Adrenal gland (tissue), 12 donors: ENCODE data around the gene XCR1. TPM values are rescaled to one million over a fixed set of nuclear protein-coding genes. Genes with fewer than 3 reads are reported as not detected.

Source experiments
- DNase-seq, 7 donors: peaks; one replicate each; pipeline ENCODE4 v3.0.0-alpha.2; 2019 to 2020
- H3K27ac ChIP-seq, 5 donors: fragments of 200-600 bp; sonication (generic) in 4 of 5; 1 replicate in 3 of 5; 2 replicates in 2 of 5; pipeline versions ENCODE4 v1.5.1 to v1.8.0; 2016 to 2020; ENCODE audit warnings: mild to moderate bottlenecking in 1 of 5
- H3K27me3 ChIP-seq: fragments of 200-600 bp; 2 replicates; pipeline ENCODE4 v1.8.0; 2021
- H3K36me3 ChIP-seq, 2 donors: fragments of 200-600 bp; replicated peaks in 1 of 2; 1 replicate in 1 of 2; 2 replicates in 1 of 2; pipeline versions ENCODE4 v1.5.1 to v1.8.0; 2018 to 2022
- H3K4me1 ChIP-seq, 2 donors: fragments of 200-600 bp; replicated peaks in 1 of 2; 1 replicate in 1 of 2; 2 replicates in 1 of 2; pipeline versions ENCODE4 v1.5.1 to v1.8.0; 2018 to 2021
- H3K4me3 ChIP-seq, 4 donors: fragments of 200-600 bp; sonication (generic) in 3 of 4; one replicate each; pipeline ENCODE4 v1.5.1; 2016 to 2018
- H3K9me3 ChIP-seq, 3 donors: fragments of 200-600 bp; sonication (generic) in 1 of 3; replicated peaks in 1 of 3; 1 replicate in 2 of 3; 2 replicates in 1 of 3; pipeline versions ENCODE4 v1.5.1 to v1.8.0; 2016 to 2021
- POLR2A ChIP-seq, 2 donors: fragments of 450-650 bp; IDR thresholded peaks; one replicate each; pipeline ENCODE4 v1.6.1; 2017; ENCODE audit warnings: antibody characterized with exemption in 2 of 2, mild to moderate bottlenecking in 2 of 2, moderate library complexity in 1 of 2
- WGBS, 4 donors: extraction: QIAGEN DNeasy Blood & Tissue Kit in 2 of 4; methylation state at CpG; one replicate each; pipeline versions ENCODE4 v1.1.5 to v1.1.7; 2013 to 2017; 5-methylcytosine and 5-hydroxymethylcytosine counted together
- intact Hi-C, 2 donors: fragments of 100-400 bp; cut with DNase I; formaldehyde crosslinking; loops; one replicate each; pipeline versions ENCODE4 v1.14.1 to v1.15.0; 2022 to 2023
- polyA plus RNA-seq, 3 donors: library from polyadenylated mRNA; stranded (reverse); fragments of 200-250 nt in 2 of 3; fragments of 350-450 nt in 1 of 3; fragmentation: Illumina TruSeq in 1 of 3; extraction: RNeasy Lipid Tissue Mini Kit (QIAGEN cat#74804) in 1 of 3; gene quantifications; one replicate each; pipeline ENCODE4 v1.2.3, GENCODE V29; 2013 to 2014
- total RNA-seq, 9 donors: library from RNA; depleted of rRNA in 4 of 9; stranded (reverse); fragments of >200 nt in 4 of 9; fragments of 120-200 nt in 1 of 9; fragmentation: NEBNext Ultra II Directional in 1 of 9; extraction: Animal tissue kit (Norgen Biotek cat#: 25700) in 1 of 9; gene quantifications; one replicate each; pipeline versions ENCODE4 v1.1.0 to v1.2.4, GENCODE V29; 2013 to 2023
- TF ChIP-seq, protein P1 (sequence below), 6 experiments: fragments of 450-650 bp in 4 of 6; fragments of 200-600 bp in 2 of 6; sonication (generic) in 1 of 6; IDR thresholded peaks; 1 replicate in 5 of 6; 2 replicates in 1 of 6; pipeline versions ENCODE4 v1.5.1 to v1.8.0; 2016 to 2021; ENCODE audit warnings: antibody characterized with exemption in 6 of 6, mild to moderate bottlenecking in 2 of 6, moderate library complexity in 1 of 6
- donor health status: healthy with polysubstance abuse.
- donor health status: Bipolar disorder and iron deficiency.
- donor health status: DM: yes; HTN: yes; CAD: no.
- donor health status: DM: no; HTN: no; CAD: no.
- donor health status: DM: no; HTN: no; CAD: no.
- donor health status: DM: yes; HTN: yes; CAD: no.

Gene XCR1
- total and polyA plus RNA-seq, 12 donors, result under 0.01 to 0.18 (median 0.13) TPM; not detected in 5

DNA sequence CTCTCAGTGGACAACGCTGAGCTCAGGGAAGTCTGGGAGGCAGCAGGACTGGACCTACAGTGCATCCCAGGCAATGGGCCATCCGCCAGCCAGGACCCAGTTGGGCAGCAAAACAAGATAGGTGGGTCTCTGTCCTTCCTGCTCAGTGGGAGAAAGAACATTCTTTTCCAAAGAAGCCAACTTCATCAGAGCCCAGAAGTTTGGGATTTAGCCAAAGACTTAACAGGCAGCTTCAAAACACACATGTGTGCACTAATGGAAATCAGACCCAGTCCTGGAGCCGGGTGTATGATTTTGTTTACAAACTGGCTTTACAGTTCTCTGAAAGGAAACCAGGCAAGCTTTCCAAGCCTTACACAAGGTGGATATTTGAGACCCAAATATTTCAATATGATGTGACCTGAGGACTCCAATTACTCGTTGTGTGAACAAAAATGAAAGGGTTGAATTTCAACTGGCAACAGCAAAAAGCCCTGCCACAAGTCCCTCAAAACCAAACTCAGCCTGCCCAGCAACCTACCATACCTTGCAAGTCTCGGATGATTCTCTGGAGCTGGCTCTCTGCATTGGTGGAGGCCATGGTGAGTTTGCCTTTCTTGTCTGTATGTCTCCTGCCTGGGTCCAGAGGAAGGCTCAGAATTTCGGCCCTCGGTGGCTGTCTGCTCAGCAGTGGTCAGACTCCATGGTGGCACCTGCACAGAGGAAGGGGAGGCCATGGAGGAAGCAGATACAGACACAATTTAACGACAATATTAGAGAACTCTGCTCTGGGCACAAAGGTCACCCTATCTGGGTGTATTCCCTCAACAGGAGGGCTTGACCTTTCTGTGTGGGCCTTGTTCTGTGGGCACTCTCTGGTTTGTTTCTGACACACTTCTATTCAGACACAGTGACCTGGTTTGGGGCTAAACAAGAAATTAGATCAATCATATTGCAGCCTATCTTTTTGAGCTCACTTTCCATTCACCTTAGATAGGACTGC is 42.7 kb downstream of the XCR1 start:
- DNase-seq, result no peak

DNA sequence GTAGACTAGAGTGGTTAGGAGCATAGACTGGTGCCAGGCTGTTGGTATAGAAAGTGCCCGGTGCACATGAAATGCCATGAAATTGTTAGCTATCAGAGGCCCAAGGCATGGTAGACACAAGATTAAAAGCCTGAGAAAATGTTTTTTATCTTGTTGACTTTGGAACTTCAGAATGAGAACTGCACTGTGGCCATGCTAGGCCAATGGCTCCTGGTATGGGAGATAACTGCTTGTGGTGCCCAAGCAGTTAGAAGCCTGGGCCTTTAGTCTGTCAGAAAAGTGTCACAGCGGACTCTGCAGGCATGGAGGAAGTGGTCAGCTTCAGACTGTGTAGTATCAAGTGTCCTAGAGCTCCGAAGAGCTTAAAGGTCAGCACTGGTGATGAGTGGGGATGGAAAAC is 43.5 kb downstream of the XCR1 start:
- 91 to 92% (median 92%) methylated on average over 3 of the region's 3 CpGs for WGBS, 4 donors
- Histone ChIP-seq H3K9me3 (no peaks in the 10 kb centered on the region), H3K27me3 (no peaks in the 10 kb centered on the region), H3K4me3 (no peak overlapping the region), H3K4me1 (peaks cover 20 to 45% of the 10 kb centered on the region in 2 donors), H3K36me3 (peaks cover 0 to 51% of the 10 kb centered on the region in 2 donors), H3K27ac (no peak overlapping the region)
- no peak for DNase-seq
- TF ChIP-seq, protein P1, sequence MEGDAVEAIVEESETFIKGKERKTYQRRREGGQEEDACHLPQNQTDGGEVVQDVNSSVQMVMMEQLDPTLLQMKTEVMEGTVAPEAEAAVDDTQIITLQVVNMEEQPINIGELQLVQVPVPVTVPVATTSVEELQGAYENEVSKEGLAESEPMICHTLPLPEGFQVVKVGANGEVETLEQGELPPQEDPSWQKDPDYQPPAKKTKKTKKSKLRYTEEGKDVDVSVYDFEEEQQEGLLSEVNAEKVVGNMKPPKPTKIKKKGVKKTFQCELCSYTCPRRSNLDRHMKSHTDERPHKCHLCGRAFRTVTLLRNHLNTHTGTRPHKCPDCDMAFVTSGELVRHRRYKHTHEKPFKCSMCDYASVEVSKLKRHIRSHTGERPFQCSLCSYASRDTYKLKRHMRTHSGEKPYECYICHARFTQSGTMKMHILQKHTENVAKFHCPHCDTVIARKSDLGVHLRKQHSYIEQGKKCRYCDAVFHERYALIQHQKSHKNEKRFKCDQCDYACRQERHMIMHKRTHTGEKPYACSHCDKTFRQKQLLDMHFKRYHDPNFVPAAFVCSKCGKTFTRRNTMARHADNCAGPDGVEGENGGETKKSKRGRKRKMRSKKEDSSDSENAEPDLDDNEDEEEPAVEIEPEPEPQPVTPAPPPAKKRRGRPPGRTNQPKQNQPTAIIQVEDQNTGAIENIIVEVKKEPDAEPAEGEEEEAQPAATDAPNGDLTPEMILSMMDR (IDR thresholded peaks at IDR 0.05), result no peak
- TF ChIP-seq POLR2A (IDR thresholded peaks at IDR 0.05), result no peak
- intact Hi-C loops, result no loop called here

More for the DNA sequence above, 42.7 kb downstream of the XCR1 start:
- Histone ChIP-seq H3K9me3 (no peaks in the 10 kb centered on the region), H3K4me1 (peaks cover 20 to 54% of the 10 kb centered on the region in 2 donors), H3K27me3 (no peaks in the 10 kb centered on the region), H3K36me3 (peaks cover 0 to 44% of the 10 kb centered on the region in 2 donors), H3K27ac (peak overlapping the region in 1 of 5 donors; percentile 4), H3K4me3 (no peak overlapping the region)
- WGBS, 4 donors, result 90 to 92% (median 90%) methylated on average over 8 of the region's 8 CpGs
- TF ChIP-seq POLR2A (IDR thresholded peaks at IDR 0.05), result no peak
- TF ChIP-seq, protein P1 (IDR thresholded peaks at IDR 0.05), result no peak
- intact Hi-C loops, result no loop called here

DNA sequence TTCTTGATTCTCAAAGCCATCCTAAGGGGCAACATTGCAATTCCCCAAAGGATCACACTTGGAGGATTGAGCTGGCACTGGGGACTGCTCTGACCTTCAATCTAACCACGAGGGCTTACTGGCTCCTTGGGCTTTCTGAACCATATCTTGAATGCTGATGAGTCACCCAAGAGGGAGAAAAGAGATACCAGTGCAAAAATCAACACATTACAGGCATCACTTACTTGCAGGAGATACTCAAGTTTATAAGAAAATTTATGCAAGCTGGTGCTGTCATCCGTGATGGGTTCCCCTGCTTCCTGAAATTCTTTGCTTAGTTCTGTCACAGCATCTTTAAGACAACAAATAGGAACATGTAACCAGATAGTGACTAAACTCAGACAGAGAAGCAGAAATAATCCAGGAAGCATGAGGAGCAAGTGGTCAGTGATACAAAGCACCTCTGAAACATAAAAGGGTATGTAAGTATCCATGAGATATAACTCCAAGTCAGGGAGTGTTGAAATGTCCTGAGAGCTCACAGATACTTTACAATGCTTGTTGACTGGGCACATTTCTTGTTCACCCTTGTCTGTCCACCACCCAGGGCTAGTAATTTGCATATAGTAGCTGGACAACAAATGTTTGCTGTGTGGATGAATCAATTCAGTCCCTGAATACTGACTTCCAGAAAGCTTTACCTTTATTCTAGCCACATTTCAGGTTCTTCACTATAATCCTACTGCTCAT is 45.8 kb downstream of the XCR1 start:
- intact Hi-C loops, result no loop called here
- WGBS, 4 donors, result 37 to 48% (median 38%) methylated on average over 2 of the region's 2 CpGs
- peak overlapping the region in 3 of 5 donors; percentile 13 to 50 (median 48) for H3K27ac ChIP-seq

More for the DNA sequence above, 45.8 kb downstream of the XCR1 start:
- Histone ChIP-seq H3K27me3 (no peaks in the 10 kb centered on the region), H3K36me3 (peaks cover 0 to 58% of the 10 kb centered on the region in 2 donors), H3K4me1 (peaks cover 5 to 23% of the 10 kb centered on the region in 2 donors), H3K9me3 (no peaks in the 10 kb centered on the region), H3K4me3 (no peak overlapping the region)
- TF ChIP-seq POLR2A (IDR thresholded peaks at IDR 0.05), result no peak
- TF ChIP-seq, protein P1 (IDR thresholded peaks at IDR 0.05), result no peak
- peak in 4 of 7 donors; percentile 33 to 65 (median 56) for DNase-seq
